ENCODE data around the gene RIT2. TPM values are rescaled to one million over a fixed set of nuclear protein-coding genes. Genes with fewer than 3 reads are reported as not detected.

Gene RIT2
- total RNA-seq, 4 donors from 2014 or later, result not detected

DNA sequence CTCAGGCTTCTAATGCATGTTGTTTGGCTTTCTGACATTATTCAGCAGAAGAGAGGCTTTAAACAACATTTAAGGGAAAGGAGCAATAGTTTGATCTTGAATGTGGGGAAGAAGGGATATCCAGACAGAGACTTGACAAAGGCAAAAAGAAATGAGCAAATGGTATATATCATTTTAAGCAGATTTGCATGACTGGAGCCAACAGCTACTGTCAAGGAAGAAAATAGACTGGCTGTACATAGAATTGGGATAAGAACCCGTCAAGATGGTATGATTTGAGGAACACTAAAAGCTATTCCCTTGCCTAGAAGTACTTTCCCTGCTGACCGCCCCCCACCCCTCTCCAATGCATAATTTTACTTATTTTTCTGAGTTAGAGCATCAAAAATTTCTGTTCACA is 174.5 kb downstream of the RIT2 start:
- TF ChIP-seq, protein P1, sequence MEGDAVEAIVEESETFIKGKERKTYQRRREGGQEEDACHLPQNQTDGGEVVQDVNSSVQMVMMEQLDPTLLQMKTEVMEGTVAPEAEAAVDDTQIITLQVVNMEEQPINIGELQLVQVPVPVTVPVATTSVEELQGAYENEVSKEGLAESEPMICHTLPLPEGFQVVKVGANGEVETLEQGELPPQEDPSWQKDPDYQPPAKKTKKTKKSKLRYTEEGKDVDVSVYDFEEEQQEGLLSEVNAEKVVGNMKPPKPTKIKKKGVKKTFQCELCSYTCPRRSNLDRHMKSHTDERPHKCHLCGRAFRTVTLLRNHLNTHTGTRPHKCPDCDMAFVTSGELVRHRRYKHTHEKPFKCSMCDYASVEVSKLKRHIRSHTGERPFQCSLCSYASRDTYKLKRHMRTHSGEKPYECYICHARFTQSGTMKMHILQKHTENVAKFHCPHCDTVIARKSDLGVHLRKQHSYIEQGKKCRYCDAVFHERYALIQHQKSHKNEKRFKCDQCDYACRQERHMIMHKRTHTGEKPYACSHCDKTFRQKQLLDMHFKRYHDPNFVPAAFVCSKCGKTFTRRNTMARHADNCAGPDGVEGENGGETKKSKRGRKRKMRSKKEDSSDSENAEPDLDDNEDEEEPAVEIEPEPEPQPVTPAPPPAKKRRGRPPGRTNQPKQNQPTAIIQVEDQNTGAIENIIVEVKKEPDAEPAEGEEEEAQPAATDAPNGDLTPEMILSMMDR (IDR thresholded peaks at IDR 0.05; ENCODE audit: low read depth), result no peak

DNA sequence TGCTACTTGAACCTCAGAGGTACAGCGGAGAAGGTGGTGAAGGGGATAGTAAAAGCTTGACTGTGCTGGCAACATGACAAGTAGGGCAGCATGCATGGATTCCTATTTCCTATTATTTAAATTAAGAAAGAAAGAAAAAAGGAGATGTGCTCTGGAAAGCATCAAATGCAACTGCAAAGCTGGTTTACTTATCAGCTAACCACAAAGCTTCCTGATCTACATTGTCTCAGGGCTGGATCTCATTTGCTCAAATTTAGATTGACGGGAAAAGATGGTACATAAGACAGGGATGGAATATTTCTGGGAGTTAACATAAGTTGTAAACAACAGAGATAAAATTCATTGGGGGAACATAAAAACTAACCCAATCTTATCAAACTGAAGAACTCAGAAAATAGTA is 178.0 kb downstream of the RIT2 start:
- TF ChIP-seq, protein P1 (IDR thresholded peaks at IDR 0.05; ENCODE audit: low read depth), result no peak

DNA sequence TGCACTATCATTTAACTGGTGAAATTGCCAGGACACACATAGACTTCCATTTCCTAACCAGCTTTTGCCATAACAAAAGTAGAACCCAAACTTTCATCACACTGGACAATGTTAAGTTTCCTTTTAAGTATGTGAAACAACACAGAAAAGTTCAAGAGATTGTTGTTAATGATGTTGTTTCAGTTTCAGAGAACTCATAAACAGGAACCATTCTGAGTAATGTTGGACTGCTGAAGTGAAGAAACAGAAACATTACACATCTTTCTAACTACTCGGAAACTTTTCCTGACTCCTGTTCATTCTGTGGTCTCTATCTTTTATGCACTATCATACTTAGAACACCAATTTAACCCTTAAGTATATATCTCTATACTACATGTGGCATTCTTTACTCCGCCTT is 179.2 kb downstream of the RIT2 start:
- TF ChIP-seq, protein P1 (IDR thresholded peaks at IDR 0.05; ENCODE audit: low read depth), result no peak

DNA sequence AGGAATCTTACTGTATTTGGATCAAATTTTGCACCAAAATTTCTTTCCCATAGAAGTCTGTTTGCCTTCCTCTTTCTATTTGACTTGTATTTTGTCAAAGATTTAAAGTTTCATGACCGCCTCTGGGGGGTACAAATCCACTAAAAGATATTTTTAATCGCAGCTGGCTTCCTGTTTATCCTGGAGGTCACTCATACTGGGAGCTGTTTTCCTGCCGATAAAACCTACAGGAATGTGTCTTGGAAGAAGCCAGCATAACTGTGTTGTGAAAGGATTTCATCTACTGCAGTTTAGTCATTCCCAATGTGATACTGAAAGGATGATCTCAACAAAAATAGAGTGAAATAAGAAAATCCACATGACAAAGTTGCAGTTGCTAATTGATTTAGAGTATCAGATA is 184.0 kb downstream of the RIT2 start:
- TF ChIP-seq, protein P1 (IDR thresholded peaks at IDR 0.05; ENCODE audit: low read depth), result no peak

DNA sequence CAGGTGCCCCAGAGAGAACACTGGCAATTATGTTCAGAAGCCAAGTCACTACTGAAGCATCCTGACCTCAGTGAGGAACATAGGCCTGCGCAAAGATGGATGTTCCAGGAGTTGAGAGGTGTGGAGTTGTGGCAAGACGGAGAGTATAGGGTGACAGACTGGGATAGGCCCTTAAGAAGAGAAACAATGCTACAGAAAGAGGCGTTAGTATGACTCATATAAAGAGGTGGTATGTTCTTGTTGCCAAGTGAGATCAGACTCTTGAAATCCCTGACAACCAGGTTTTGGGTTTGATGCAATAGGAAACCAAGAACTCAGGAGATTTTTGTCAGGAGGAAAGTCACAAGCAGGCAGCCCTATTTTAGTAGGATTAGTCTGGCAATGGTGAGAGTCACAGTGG is 185.6 kb downstream of the RIT2 start:
- TF ChIP-seq, protein P1 (IDR thresholded peaks at IDR 0.05; ENCODE audit: low read depth), result no peak

DNA sequence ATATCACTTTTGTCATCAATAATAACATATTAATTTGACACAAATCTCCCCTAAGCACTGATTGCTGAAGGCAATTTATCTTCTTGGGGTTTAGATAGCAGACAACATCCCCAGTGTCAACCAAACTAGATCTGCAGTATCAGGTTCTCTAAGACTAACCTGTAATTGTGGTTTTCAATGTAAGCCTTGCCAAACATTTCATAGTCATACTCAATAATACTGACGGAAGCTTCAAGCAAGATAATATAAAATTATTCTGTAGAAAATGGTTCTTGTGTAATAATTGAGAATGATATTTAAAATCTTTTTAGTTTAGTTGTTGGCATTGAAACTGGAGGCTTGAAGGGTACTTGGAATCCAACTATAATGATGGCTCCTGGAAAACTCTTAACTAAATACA is 186.3 kb downstream of the RIT2 start:
- TF ChIP-seq, protein P1 (IDR thresholded peaks at IDR 0.05; ENCODE audit: low read depth), result no peak

DNA sequence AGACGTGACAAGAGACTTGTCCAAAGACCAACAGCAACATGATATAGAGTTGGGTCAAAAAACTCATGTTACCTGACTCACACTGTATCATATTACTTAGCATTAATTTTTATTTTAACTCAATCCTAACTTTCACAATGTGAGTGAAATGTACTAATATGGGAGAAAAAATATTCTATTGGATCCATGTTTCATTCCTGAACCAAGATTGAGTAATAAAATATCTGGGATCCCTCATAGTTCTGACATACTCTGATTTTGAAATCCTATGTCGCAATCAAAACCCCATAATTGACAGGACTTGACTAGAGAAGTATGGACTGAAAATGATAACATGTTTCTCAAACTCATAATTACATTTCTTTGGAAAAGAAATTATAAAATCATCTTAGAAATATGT is 190.4 kb downstream of the RIT2 start:
- TF ChIP-seq, protein P1 (IDR thresholded peaks at IDR 0.05; ENCODE audit: low read depth), result no peak

All from subcutaneous adipose tissue (tissue), 4 donors.